HL-60 (cell line): Measurements from ENCODE around the gene CPT2.

ENCODE experiments used
- DNase-seq, 2 experiments: peaks; one replicate each; pipeline ENCODE4 v3.0.0-alpha.2; 2010 to 2020; ENCODE audit warnings: low read depth in 1 of 2, low spot score in 1 of 2
- H3K27ac ChIP-seq: fragments of 250-450 bp; sonication (Bioruptor Pico); replicated peaks from 2 replicates; pipeline ENCODE4 v1.5.1; 2020; ENCODE audit warnings: mild to moderate bottlenecking, moderate library complexity
- H3K27me3 ChIP-seq: fragments of 250-450 bp; sonication (Bioruptor Pico); 2 replicates; pipeline ENCODE4 v1.5.1; 2021; ENCODE audit warnings: mild to moderate bottlenecking, moderate library complexity; ENCODE audit not compliant: insufficient read depth, poor library complexity, severe bottlenecking
- H3K4me3 ChIP-seq: replicated peaks from 2 replicates; pipeline ENCODE4 v1.5.1; 2011; ENCODE audit warnings: mild to moderate bottlenecking, control low read depth, low read length; ENCODE audit not compliant: insufficient read depth
- GABPA ChIP-seq: IDR thresholded peaks from 2 replicates; pipeline ENCODE4 v1.6.1; 2012; ENCODE audit warnings: low read depth
- POLR2AphosphoS5 ChIP-seq: IDR thresholded peaks from 2 replicates; pipeline ENCODE4 v1.6.1; 2012; ENCODE audit warnings: low read depth
- SPI1 ChIP-seq: IDR thresholded peaks from 2 replicates; pipeline ENCODE4 v1.6.1; 2012; ENCODE audit warnings: low read depth, mild to moderate bottlenecking, borderline replicate concordance
- TF ChIP-seq, protein P1 (sequence below): IDR thresholded peaks from one replicate; pipeline ENCODE4 v1.5.1; 2011; ENCODE audit warnings: low read length, control low read depth, inconsistent platforms; ENCODE audit not compliant: insufficient read depth
- TF ChIP-seq, protein P2 (sequence below): IDR thresholded peaks from 2 replicates; pipeline ENCODE4 v1.6.1; 2012; ENCODE audit warnings: low read depth; ENCODE audit not compliant: insufficient replicate concordance

CPT2 gene

GRCh38 chr1:53188099-53188498 lies 8.5 kb upstream of the CPT2 start:
- no peak for DNase-seq
- Histone ChIP-seq H3K27ac (no peak overlapping the region), H3K4me3 (no peak overlapping the region), H3K27me3 (no peaks in the 10 kb centered on the region)
- TF ChIP-seq, protein P1, sequence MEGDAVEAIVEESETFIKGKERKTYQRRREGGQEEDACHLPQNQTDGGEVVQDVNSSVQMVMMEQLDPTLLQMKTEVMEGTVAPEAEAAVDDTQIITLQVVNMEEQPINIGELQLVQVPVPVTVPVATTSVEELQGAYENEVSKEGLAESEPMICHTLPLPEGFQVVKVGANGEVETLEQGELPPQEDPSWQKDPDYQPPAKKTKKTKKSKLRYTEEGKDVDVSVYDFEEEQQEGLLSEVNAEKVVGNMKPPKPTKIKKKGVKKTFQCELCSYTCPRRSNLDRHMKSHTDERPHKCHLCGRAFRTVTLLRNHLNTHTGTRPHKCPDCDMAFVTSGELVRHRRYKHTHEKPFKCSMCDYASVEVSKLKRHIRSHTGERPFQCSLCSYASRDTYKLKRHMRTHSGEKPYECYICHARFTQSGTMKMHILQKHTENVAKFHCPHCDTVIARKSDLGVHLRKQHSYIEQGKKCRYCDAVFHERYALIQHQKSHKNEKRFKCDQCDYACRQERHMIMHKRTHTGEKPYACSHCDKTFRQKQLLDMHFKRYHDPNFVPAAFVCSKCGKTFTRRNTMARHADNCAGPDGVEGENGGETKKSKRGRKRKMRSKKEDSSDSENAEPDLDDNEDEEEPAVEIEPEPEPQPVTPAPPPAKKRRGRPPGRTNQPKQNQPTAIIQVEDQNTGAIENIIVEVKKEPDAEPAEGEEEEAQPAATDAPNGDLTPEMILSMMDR, result no peak
- TF ChIP-seq, protein P2, sequence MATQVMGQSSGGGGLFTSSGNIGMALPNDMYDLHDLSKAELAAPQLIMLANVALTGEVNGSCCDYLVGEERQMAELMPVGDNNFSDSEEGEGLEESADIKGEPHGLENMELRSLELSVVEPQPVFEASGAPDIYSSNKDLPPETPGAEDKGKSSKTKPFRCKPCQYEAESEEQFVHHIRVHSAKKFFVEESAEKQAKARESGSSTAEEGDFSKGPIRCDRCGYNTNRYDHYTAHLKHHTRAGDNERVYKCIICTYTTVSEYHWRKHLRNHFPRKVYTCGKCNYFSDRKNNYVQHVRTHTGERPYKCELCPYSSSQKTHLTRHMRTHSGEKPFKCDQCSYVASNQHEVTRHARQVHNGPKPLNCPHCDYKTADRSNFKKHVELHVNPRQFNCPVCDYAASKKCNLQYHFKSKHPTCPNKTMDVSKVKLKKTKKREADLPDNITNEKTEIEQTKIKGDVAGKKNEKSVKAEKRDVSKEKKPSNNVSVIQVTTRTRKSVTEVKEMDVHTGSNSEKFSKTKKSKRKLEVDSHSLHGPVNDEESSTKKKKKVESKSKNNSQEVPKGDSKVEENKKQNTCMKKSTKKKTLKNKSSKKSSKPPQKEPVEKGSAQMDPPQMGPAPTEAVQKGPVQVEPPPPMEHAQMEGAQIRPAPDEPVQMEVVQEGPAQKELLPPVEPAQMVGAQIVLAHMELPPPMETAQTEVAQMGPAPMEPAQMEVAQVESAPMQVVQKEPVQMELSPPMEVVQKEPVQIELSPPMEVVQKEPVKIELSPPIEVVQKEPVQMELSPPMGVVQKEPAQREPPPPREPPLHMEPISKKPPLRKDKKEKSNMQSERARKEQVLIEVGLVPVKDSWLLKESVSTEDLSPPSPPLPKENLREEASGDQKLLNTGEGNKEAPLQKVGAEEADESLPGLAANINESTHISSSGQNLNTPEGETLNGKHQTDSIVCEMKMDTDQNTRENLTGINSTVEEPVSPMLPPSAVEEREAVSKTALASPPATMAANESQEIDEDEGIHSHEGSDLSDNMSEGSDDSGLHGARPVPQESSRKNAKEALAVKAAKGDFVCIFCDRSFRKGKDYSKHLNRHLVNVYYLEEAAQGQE, result no peak
- TF ChIP-seq GABPA, result no peak
- no peak for TF ChIP-seq POLR2AphosphoS5
- no peak for TF ChIP-seq SPI1

DNA sequence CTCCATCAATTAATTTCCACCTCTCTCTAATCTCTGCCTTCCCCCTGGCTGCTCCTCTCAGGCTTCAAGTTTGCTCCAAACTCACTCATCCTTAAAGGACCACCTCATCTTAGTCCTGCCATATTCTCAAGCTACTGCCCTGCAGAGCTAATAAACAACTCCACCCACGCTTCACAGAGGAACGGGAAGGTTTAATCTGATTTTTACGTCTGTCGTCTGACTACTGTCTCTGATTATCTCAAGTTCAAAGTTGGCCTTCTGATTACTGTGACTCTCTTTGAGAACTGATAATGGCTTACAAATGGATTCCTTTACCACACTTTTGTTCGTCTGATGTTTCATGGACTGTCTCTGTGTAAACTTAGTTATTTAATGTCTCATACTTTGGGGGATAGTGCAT lies 7.6 kb upstream of the CPT2 start:
- H3K27me3 ChIP-seq, result no peaks in the 10 kb centered on the region
- no peak overlapping the region for H3K27ac ChIP-seq
- no peak for DNase-seq
- no peak for TF ChIP-seq GABPA
- TF ChIP-seq POLR2AphosphoS5, result no peak
- no peak for TF ChIP-seq SPI1
- TF ChIP-seq, protein P2, result no peak
- TF ChIP-seq, protein P1, result no peak
- H3K4me3 ChIP-seq, result no peak overlapping the region

GRCh38 chr1:53190210-53190611 lies 6.4 kb upstream of the CPT2 start:
- no peak for DNase-seq

More at GRCh38 chr1:53190210-53190611, 6.4 kb upstream of the CPT2 start:
- no peak overlapping the region for H3K27ac ChIP-seq
- no peak for TF ChIP-seq SPI1
- TF ChIP-seq GABPA, result no peak
- TF ChIP-seq, protein P2, result no peak
- TF ChIP-seq, protein P1, result no peak
- no peak for TF ChIP-seq POLR2AphosphoS5
- no peak overlapping the region for H3K4me3 ChIP-seq
- H3K27me3 ChIP-seq, result no peaks in the 10 kb centered on the region
